Stimulated activated naive CD4-positive, alpha-beta T cell treated with Interleukin-2 at 50 U/mL for 16 hours (primary cell): ENCODE data around the gene ID2.
"Not testable (repeated sequence)": the region's sequence is repeated elsewhere in the genome, so short reads cannot be mapped to it uniquely, and the experiment has no call there.

ENCODE experiments used
- DNase-seq: peaks from one replicate; lab custom pipeline; 2025; lab: John Stamatoyannopoulos, UW

ID2 gene

DNA sequence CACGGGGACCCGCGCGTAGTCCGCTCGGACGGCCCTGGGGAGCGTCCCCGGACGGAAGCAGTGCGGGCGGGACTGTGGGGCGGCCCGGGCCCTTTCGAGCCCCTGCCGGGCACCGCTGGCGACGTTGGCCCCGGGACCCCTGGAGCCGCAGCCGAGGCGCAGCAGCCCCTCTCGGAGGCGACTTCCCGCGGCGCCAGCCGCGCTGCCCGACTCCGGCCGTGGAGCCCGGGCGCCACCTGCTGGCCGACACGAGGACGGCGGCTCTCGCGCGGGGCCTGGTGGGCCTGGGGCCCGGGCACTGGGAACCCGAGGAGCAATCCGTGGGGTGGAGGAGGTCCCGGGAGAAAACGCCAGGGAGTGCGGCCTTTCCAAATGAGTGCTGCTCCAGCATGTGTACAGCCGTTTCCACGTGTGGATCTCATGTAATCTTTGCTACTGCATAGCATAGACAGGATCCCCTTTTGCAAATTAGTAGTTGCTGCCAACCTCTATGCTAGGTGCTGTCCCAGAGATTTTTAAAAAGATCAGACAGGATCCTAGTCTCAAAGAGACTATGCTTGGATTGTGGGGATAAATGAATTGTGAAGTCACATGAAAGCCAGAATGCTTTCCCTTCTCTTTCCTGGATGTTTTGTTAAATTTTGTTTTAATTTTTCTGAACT lies 4.0 kb downstream of the ID2 start:
- DNase-seq, result peak; percentile 73

DNA sequence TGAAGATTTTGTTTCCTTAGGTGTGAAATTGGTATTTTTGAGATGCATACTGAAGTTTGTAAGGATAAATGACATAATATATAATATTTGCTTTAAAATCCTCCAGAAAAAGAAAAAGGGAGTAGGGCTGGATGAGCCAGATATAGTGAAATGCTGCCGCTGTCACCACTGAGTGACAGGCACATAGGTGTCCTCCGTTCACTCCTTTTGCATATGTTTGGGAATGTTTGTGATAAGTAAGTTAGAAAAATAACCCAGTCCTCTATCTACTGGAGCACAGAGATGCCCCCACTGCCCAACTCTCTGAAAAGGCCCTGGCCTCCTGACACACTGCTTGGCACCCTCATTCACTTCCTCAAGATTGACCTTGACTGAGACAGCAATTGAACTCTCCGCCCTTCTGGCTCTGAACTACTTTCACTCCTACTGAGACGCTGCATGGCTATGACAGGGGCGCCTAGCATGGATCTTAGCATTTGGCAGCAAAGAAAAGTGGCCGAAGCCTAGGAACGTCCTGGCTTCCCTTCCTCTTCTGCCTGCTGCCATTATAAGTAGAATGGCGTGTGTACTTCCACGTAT lies 10.1 kb downstream of the ID2 start:
- DNase-seq, result no peak

DNA sequence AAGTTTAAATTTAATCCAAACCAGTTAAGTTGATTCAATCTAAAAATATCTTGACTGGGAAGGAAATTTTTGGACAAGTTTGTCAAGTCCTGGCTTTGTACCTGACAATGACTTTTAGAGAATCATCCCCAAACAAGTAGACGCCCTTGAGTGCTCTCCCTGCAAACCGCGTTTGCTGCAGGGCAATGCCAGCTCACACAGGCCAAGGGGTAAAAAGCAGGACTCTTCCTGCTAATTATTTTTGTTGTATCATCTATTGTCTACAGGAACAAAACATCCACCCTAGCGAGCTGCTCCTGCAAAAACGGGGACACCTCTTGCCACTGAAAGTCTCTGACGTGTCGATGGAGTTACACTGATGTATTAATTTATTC lies 10.9 kb downstream of the ID2 start:
- no peak for DNase-seq

DNA sequence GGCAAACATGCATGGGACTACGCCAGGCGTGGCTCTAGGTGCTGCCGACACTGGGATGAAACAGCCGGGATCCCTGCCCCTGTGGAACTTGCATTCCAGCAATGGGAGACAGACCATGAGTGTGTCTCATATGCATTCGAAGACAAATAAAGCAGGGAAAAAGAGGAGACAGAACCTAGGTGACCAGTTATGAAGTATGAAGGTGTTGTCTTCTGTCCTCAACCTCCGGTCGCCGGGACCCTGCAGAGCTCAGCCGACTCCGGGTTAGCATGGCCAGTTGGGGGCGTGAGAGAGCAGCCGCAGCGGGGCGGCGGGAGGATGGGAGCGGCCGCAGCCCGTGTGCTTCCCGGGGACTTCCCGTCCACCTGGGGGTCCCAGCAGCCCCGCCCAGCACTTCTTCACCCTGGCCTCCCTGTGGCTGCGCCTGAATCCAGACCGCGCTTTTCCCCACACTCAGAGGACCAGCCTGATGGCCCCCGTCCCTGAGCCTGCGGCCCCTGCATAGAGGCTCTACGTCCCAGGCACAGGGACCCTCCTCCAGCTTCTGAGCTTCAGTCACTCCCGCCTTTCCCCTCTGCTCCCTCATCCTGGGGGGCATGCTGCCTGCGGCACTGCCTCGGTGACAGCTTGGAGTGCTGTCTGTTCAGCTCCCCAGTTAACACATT lies 11.4 kb downstream of the ID2 start:
- DNase-seq, result no peak

DNA sequence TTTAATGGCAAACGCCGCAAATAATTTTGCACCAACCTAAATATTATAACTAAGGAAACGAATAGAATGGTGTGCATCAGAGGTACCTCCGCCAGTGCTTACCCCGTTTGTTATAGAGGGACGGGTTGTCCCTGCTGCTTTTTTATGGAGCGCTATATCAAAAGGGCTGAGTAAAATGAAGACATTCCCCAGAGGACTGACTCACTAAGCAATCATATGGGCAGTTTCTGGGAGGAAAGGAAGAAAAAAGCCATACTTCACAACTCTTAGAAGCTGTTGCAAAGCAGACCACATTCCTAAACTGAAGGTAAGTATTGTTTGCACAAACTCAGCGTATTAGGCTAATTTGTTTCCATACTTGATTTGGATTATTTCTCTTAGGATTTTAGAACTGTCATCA lies 12.9 kb downstream of the ID2 start:
- no peak for DNase-seq

DNA sequence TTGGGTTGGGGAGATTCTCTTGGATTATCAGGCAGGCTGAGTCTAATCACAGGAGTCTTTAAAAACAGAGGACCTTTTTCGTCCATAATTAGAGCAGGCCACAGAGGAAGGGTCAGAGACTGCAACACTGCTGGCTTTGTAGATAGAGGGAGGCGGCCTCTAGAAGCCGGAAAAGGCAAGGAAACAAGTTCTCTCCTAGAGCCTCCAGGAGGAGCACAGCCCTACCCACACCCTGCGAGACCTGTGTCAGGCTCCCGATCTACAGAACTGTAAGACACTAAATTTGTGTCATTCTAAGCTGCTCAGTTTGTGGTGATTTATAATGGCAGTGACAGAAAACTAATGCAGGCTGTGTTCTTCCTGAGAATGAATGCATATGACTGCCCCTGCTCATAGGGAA lies 15.3 kb downstream of the ID2 start:
- no peak for DNase-seq

DNA sequence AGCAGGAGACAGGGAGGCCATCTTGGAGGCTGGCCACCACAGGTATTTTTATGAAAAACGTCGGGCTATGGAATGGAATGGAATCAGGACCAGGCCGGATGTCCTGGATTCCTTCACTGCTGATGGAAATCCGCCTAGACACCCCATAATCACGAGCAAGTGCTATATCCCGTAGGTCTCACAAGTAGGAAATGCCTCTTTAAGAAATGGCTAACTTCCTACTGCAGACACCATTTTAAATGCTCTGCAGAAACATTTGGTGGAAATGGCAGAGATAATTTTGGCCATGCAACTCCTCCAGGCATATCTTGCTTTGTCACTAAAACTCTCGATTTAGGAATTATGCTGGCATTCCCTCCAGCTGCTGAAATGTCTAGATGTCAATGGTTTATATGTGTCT lies 18.0 kb downstream of the ID2 start:
- DNase-seq, result no peak

DNA sequence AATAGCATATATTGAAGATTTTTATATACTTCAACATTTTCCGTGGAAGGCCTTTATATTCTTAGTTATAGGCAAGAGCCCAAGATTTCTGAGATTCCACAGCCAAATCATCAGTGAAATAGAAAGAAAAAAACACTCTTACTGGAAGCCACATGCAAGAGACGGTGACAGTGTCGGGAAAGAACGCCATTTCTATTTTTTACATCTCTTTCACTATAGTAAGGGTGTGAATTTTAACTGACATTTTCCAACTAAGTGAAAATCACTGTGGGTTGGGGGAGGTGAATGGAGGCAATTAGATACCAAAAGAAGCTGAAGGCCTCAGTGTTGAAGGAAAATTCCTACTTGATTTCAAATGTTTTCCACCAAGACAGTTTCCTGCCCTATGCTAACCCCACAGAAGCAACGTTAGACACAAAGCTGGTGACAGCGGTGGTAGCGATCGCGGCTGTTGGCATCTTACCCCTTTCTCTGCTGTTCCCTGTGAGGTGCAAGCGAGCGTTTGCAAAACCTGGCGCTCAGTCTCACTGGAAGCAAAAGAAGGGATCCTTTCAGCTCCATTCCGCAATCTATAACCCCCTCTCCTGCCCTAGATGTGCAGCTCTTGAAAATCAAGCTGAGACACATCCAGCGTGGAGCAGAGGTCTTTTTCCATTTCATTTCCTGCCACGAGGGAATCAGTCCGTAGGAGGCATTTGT lies 20.0 kb downstream of the ID2 start:
- DNase-seq, result no peak

DNA sequence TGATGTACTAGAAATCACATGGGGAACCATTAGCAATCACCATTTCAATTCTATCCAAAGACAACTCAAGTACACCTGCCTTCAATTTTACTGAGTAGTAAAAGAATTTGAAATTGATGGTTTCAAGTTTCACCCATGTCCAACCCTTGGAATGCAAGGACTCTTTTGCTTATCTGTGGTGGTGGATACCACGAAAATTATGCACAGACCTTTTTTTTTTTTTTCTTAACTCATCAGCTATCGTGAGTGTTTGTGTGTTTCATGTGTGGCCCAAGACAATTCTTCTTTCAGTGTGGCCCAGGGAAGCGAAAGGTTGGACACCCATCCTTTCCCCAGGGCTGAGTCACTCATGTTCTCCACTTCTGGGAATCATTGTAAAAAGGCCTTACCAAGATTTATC lies 23.1 kb downstream of the ID2 start:
- no peak for DNase-seq

DNA sequence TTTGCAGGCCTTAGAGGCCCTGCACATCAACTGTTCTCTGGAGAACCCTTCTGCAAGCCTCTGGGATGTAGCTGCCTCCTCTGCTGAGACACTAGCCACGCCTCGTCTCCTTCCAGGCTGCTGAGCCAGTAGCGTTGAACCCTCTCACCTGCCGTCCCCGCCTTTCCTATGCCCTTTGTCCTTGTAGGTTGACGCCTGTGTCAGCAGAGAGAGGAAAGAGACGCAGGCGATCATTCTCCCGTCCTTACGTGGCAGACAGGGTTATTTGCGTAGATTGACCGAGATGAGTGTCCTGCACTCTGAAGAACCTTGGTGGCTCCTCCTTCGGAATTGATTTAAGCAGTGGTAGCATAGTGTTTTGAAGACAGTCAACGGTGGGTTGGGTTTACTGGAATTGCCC lies 27.8 kb downstream of the ID2 start:
- DNase-seq, result no peak

DNA sequence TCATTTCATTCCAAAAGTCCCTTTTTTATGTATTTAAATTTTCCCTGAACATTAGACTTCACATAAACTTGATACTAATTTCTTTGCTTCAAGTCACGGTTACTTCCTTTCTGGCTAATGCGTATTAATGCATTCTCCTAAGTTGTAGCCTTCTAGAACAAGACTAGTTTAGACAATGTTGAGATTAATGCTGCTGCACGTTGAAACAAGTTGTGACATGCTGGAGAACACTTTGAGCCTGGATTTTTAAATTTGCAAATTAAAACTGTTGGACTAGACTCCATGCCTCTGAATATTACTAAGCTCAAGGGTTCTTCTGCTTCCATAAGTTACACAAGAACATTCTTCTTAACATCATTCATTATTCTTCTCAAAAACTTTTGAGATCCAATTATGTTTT lies 29.1 kb downstream of the ID2 start:
- no peak for DNase-seq

DNA sequence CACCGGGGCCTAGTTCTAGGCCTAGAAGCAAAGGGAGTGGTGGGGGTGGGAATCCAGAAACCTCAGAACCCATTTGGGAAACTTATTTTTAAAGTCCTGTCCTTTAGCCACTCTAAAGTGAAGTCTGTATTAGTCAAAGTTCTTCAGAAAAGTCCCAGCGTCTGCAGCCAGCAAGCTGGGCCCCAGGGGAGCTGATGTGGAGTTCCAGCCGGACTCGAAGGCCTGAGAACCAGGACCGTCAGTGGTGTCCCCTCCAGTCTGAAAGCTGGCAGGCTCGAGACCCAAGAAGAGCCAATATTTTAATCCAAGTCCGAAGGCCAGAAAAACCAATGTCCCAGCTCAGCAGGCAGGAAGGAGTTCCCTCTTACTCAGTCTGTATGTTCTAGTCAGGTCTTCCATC lies 32.4 kb downstream of the ID2 start:
- DNase-seq, result no peak

DNA sequence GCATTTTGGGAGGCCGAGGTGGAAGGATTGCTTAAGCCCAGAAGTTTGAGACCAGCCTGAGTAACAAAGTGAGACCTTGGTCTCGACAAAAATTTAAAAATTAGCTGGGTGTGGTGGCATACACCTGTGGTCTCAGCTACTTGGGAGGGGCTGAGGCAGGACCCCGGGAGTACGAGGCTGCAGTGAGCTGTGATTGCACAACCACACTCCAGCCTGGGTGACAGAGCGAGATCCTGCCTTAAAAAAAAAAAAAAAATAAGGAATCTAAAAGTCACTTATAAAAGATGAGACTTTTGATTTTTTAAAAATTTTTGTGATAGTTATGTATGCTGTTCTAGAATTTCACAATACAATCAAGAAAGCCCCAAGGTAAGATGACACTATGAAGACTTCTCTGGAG lies 33.1 kb downstream of the ID2 start:
- no peak for DNase-seq

DNA sequence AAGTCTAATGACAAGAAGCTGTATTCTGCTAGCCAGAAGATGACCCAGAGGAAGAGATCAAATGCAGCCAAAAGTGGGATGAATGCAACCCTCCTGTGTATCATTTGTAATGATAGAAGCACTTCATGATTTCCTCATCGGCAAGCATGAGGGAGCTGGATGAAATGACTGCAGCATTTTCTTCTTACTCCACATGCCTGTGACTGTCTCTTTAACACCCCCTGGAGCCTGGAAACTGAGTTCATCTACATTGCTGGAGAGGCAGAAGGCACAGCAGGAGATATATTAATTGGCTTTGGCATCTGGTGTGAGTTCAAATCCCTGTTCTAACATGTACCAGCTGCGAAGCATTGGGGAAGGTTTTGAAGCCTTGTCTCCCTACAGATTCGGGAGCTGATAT lies 37.7 kb downstream of the ID2 start:
- DNase-seq, result no peak

DNA sequence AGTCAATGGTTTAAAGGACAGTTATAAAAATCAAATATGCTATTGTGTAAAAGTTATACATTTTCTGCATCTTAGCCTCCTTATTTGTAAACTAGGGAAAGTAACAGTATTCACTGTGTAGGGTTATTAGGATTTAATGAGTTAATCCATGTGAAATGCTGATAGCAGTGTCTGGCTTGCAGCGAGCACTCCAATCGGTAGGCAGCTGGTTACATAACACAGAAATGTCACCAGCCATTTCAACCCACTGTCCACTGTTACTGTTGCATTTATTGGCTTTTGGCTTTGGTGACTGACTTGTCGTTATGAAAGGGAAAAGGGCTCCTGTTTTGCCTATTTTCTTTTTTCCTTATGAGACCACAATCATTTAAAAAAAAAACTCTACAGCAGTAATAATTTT lies 38.9 kb downstream of the ID2 start:
- DNase-seq, result no peak

DNA sequence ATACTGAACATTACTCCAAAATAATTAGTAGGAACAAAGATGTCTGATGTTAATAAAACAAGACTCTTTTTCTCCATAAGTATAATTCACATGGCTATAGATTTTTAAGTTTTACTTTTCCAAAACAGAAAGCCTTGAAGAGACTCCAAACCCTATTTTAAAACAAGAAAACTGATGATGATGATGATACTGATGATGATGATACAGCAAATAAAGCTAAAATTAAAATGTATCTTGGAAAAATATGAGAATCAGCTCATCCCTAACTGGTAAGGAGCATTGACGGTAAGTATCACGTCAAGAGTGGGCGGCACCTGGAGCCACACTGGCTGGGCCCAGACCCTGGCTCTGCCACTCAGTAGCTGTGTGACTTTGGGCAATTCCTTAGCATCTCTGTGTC lies 39.6 kb downstream of the ID2 start:
- no peak for DNase-seq

DNA sequence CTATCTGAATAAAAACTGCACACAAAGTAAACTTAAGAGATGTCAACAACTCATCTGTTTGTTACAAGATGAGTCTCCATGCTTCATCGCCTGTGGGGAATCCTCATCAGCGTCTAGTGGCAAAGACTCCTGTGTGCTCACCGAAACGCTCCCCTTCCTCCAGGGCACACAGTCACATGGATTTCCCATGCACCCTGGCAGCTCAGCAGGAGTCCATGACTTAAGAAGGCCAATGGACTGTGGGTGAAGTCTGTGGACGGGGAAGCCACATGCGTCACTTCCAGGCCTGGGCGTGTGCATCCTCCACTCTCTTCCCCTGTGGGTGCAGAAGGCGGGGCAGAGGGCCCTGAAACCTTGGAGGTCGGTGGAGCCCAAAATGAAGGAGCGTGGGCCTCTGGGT lies 41.1 kb downstream of the ID2 start:
- no peak for DNase-seq

DNA sequence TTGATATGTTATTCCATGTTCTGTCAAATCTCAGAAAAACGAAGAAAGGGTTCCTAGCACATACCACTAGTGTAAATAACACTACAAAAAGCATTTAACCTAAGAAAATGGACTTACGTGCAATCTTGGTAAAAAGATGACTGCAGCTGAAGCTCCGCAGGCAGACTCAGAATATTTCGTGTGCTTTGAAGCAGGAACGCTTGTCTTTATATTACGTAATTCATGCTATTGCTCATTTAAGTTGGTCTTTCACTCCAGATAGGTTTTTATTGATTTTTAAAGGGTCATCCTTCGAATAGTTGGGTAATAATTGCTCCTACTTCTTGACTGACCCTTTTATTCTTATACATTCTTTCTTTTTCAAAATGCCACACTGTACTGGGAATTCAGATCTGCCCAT lies 44.0 kb downstream of the ID2 start:
- DNase-seq, result no peak

DNA sequence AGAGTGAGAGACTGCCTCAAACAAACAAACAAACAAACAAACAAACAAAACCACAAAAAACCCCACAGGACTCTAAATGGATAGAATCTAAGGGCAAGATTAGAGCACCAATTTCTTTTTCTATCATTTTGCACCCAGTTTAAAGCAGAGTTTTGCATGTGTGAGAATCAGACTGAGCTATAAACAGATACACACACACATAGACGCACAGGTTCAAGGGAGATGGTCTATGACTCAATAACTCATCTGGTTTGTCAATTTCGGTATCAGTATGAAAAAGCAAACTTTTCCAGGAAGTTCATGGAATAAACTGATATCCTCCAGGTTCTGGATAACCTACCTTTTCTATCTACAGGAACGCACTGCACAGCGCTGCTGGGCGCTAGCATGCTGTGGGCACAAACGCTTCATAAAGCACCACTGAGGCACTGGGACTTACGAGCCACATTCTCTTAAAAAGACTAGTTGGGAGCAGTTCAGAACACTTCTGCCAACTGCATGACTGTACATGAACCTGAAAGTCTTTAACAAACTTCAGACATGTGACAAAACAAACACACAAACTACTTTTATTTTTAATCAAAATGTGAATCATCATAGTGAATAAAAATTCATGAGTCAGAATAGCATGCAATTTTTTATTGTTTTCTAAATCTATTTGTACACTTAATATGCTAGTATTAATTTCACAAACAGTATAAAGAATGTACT lies 46.6 kb downstream of the ID2 start:
- no peak for DNase-seq

DNA sequence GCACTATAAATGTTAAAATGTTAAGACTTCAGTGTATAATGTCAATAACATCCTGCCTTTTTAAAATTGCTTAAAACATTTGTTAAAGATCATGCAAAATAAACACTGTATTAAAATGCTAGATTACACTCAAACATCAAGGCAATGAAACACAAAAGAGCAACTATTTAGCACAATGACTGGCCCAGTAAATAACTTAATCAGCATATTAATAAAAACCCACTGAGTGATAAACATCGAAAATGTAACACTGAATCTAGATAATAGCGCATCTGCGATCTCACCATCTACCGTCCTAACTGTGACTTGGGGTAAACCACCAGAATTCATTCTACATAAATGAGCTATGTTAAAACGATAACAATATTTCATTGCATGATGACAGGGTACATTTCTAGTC lies 47.2 kb downstream of the ID2 start:
- DNase-seq, result not testable (repeated sequence)

DNA sequence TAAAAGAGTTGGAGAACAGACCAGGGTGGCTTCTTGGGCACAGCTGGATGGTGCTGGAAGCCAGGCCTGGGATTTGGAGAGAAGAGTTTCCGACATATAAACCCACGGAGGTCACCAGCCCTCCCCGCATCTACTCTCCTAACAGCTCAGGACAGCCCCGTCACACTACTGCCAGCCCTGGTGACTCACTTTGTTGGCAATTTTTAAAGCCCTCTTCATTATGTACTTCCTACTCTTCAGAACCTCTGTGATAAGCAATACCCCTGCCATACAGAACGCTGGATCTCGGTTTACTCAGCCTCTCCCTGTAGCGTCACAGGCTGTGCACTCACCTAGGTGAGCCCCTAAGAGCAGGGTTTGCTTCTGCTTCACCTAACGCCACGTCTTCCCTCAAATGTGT lies 48.1 kb downstream of the ID2 start:
- DNase-seq, result no peak

DNA sequence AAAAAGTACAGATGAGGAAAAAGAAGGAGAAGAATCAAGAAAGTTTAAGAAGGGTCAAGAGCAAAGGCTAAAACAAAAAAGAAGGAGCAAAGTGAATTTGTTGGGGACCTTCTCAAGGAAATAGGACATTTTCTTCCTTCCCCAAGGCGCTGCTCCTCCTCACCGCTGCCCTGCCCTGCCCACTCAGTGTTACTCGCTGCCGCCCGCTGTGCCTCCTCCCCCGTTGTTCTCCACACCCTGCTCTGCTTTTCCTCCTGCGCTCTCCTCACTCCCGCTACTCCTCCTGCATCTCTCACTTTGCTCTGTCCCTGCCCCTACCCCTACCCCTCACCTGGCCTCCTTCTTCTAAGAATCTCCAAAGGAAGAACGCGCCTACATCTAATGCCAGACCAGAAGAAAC lies 50.7 kb downstream of the ID2 start:
- no peak for DNase-seq
